Karpas-422 (cell line): ENCODE results near the gene JPH3. TPM values are rescaled to one million over a fixed set of nuclear protein-coding genes. Genes with fewer than 3 reads are reported as not detected.

Experiments used
- DNase-seq: peaks from one replicate; pipeline ENCODE4 v3.0.0-alpha.2; 2015
- H2AFZ ChIP-seq: fragments of 200-600 bp; sonication (generic); 2 replicates; pipeline ENCODE4 v1.6.1; 2014; ENCODE audit warnings: antibody characterized with exemption, low read length, mixed read lengths
- H3K27ac ChIP-seq: fragments of 200-600 bp; sonication (generic); 2 replicates; pipeline ENCODE4 v1.5.1; 2014; ENCODE audit warnings: mild to moderate bottlenecking, low read length, moderate library complexity
- H3K27me3 ChIP-seq: fragments of 200-600 bp; sonication (generic); 2 replicates; pipeline ENCODE4 v1.6.1; 2014; ENCODE audit warnings: low read length, mixed read lengths
- H3K36me3 ChIP-seq: fragments of 200-600 bp; sonication (generic); 2 replicates; pipeline ENCODE4 v1.6.1; 2014; ENCODE audit warnings: low read length, mixed read lengths; ENCODE audit not compliant: insufficient read depth
- H3K4me1 ChIP-seq: fragments of 200-600 bp; sonication (generic); 2 replicates; pipeline ENCODE4 v1.6.1; 2014; ENCODE audit warnings: mild to moderate bottlenecking, low read length, mixed read lengths
- H3K4me2 ChIP-seq: fragments of 200-600 bp; sonication (generic); 2 replicates; pipeline ENCODE4 v1.6.1; 2014; ENCODE audit warnings: low read length, low read depth, mild to moderate bottlenecking; ENCODE audit not compliant: poor library complexity, severe bottlenecking
- H3K4me3 ChIP-seq: fragments of 200-600 bp; sonication (generic); 2 replicates; pipeline ENCODE4 v1.5.1; 2014; ENCODE audit warnings: mild to moderate bottlenecking, antibody characterized with exemption, low read length, mixed read lengths
- H3K79me2 ChIP-seq: fragments of 200-600 bp; sonication (generic); 2 replicates; pipeline ENCODE4 v1.6.1; 2014; ENCODE audit warnings: mild to moderate bottlenecking, low read length, mixed read lengths
- H3K9ac ChIP-seq: fragments of 200-600 bp; sonication (generic); 2 replicates; pipeline ENCODE4 v1.6.0; 2014; ENCODE audit warnings: low read length
- H3K9me2 ChIP-seq: fragments of 200-600 bp; sonication (generic), shearing (Covaris generic); replicated peaks from 2 replicates; pipeline ENCODE4 v1.6.0; 2014; ENCODE audit warnings: mild to moderate bottlenecking, low read length, moderate library complexity; ENCODE audit not compliant: insufficient read depth
- H3K9me3 ChIP-seq: fragments of 300-700, 200-600 bp; sonication (generic); 2 replicates; pipeline ENCODE4 v1.6.1; 2014; ENCODE audit warnings: low read length, mixed read lengths
- H4K20me1 ChIP-seq: fragments of 200-600 bp; sonication (generic); 2 replicates; pipeline ENCODE4 v1.6.1; 2014; ENCODE audit warnings: mild to moderate bottlenecking, antibody characterized with exemption, low read length, low read depth; ENCODE audit not compliant: insufficient read depth
- total RNA-seq: library from RNA; depleted of rRNA; stranded (reverse); fragments of >200 nt; shearing (Covaris generic); gene quantifications from 2 replicates; pipeline ENCODE4 v1.2.3, GENCODE V29; 2014; ENCODE audit warnings: low replicate concordance

JPH3 gene
- total RNA-seq, 1 experiment from 2014 or later = not detected

DNA sequence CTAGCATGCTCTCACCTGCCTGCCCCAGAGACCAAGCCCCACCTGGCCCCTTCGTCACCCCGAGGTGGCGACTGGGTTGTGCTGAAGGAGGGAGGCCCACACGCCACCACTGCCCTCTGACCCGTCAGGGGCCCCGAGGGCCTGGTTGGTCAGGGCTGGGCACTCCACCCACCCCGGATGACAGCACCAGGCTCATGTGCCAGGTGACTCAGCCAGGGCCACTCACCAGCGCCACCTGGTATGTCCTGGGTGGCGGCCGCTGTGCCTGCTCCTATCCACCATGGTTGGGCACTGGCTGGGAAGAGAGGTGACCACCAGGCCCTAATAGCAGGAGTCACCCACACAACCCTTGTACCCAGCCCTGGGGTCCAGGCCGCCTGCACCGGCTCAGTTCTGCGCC lies 68.9 kb downstream of the JPH3 start:
- no peaks in the 10 kb centered on the region for H3K9me2 ChIP-seq
- no peaks in the 10 kb centered on the region for H3K36me3 ChIP-seq
- H3K9ac ChIP-seq = no peak overlapping the region
- peak overlapping the region; percentile 35 for H3K4me2 ChIP-seq
- no peak for DNase-seq
- no peak overlapping the region for H3K27ac ChIP-seq
- no peaks in the 10 kb centered on the region for H3K27me3 ChIP-seq
- H2AFZ ChIP-seq = no peak overlapping the region
- no peaks in the 10 kb centered on the region for H3K9me3 ChIP-seq
- H4K20me1 ChIP-seq = no peaks in the 10 kb centered on the region
- H3K4me3 ChIP-seq = no peak overlapping the region
- H3K4me1 ChIP-seq = peaks cover 13% of the 10 kb centered on the region
- no peaks in the 10 kb centered on the region for H3K79me2 ChIP-seq

GRCh38 chr16:87671715-87672270 lies 69.5 kb downstream of the JPH3 start:
- no peak for DNase-seq
- no peaks in the 10 kb centered on the region for H3K9me2 ChIP-seq
- H3K4me1 ChIP-seq = peaks cover 13% of the 10 kb centered on the region
- no peaks in the 10 kb centered on the region for H4K20me1 ChIP-seq
- no peak overlapping the region for H3K9ac ChIP-seq
- H3K4me3 ChIP-seq = no peak overlapping the region
- H2AFZ ChIP-seq = no peak overlapping the region
- no peak overlapping the region for H3K27ac ChIP-seq
- no peaks in the 10 kb centered on the region for H3K27me3 ChIP-seq
- no peaks in the 10 kb centered on the region for H3K9me3 ChIP-seq
- no peaks in the 10 kb centered on the region for H3K79me2 ChIP-seq
- no peaks in the 10 kb centered on the region for H3K36me3 ChIP-seq
- H3K4me2 ChIP-seq = peak overlapping the region; percentile 35

GRCh38 chr16:87674419-87674818 lies 72.1 kb downstream of the JPH3 start:
- peaks cover 13% of the 10 kb centered on the region for H3K4me1 ChIP-seq

GRCh38 chr16:87675111-87675719 lies 72.9 kb downstream of the JPH3 start:
- Histone ChIP-seq H3K9me2 (no peaks in the 10 kb centered on the region), H3K4me3 (no peak overlapping the region), H3K36me3 (no peaks in the 10 kb centered on the region), H3K27ac (no peak overlapping the region), H3K4me2 (no peak overlapping the region), H4K20me1 (no peaks in the 10 kb centered on the region), H2AFZ (no peak overlapping the region), H3K9me3 (no peaks in the 10 kb centered on the region), H3K9ac (no peak overlapping the region), H3K27me3 (no peaks in the 10 kb centered on the region), H3K79me2 (no peaks in the 10 kb centered on the region), H3K4me1 (peaks cover 13% of the 10 kb centered on the region)
- DNase-seq = no peak

More at GRCh38 chr16:87674419-87674818, 72.1 kb downstream of the JPH3 start:
- H4K20me1 ChIP-seq = no peaks in the 10 kb centered on the region
- H3K4me3 ChIP-seq = no peak overlapping the region
- no peaks in the 10 kb centered on the region for H3K79me2 ChIP-seq
- H2AFZ ChIP-seq = no peak overlapping the region
- DNase-seq = no peak
- no peaks in the 10 kb centered on the region for H3K9me2 ChIP-seq
- H3K36me3 ChIP-seq = no peaks in the 10 kb centered on the region
- H3K27me3 ChIP-seq = no peaks in the 10 kb centered on the region
- H3K27ac ChIP-seq = no peak overlapping the region
- no peak overlapping the region for H3K9ac ChIP-seq
- no peak overlapping the region for H3K4me2 ChIP-seq
- H3K9me3 ChIP-seq = no peaks in the 10 kb centered on the region

- Histone ChIP-seq H3K79me2 (no peaks in the 10 kb centered on the region), H3K36me3 (no peaks in the 10 kb centered on the region), H3K9me3 (no peaks in the 10 kb centered on the region), H3K4me3 (no peak overlapping the region), H2AFZ (no peak overlapping the region), H3K4me1 (no peaks in the 10 kb centered on the region), H3K9me2 (no peaks in the 10 kb centered on the region), H3K4me2 (no peak overlapping the region), H3K27me3 (no peaks in the 10 kb centered on the region), H3K27ac (no peak overlapping the region), H4K20me1 (no peaks in the 10 kb centered on the region), H3K9ac (no peak overlapping the region)
- no peak for DNase-seq
Measured at GRCh38 chr16:87677830-87678229, 75.5 kb downstream of the JPH3 start.

DNA sequence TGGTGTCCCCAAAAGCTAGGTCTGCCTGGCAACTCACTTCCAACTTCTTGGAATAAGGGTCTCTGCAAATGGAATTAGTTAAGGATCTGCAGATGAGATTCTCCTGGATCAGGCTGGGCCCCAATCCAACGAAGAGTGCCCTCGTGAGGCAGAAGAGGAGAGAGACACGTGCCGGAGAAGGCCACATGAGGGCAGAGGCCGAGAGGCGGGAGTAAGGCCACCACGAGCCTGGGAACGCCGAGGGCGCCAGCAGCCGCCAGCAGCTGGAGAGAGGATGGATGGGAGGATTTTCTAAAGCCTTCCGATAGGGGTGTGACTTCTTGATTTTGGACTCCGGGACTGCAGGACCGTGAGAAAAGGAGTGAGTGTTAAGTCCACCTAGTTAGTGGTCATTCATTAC lies 76.3 kb downstream of the JPH3 start:
- DNase-seq = no peak
- Histone ChIP-seq H3K36me3 (no peaks in the 10 kb centered on the region), H3K27me3 (no peaks in the 10 kb centered on the region), H2AFZ (no peak overlapping the region), H3K9me3 (no peaks in the 10 kb centered on the region), H3K4me2 (no peak overlapping the region), H3K79me2 (no peaks in the 10 kb centered on the region), H3K4me3 (no peak overlapping the region), H3K9me2 (no peaks in the 10 kb centered on the region), H3K27ac (no peak overlapping the region), H3K4me1 (no peaks in the 10 kb centered on the region), H4K20me1 (no peaks in the 10 kb centered on the region), H3K9ac (no peak overlapping the region)

DNA sequence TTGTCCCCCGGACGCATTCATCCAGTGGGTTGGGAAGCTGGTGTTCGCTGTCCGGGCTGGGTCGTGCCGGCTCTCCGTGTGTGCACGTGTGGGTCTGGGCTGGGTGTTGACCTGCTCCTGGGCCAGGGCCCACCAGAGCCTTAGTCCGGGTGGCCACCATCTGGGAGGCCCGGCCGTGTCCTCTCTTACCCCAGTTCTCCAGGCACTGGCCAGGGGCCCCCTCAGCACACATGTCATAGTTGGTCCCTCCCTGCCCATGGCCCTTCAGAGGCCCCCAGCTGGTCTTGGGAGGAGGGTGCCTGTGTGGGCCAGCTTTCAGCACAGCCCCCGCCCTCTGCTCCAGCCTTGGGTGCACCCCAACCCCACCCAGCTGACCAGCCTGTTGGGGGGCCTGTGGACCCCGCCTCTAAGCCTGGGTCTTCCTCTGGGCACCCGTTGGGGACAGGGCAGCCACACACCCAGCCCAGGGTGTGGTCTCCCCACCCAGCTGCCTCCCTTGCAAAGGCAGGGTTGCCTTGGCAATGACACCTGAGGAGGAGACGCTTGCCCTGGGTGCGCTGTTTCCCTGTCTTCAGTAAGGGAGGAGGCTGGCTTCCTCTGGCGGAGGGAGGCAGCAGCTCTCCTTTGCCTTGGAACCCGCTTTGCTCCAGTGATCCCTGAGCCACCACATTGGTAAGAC lies 77.4 kb downstream of the JPH3 start:
- Histone ChIP-seq H3K9ac (no peak overlapping the region), H3K4me3 (no peak overlapping the region), H3K4me1 (no peaks in the 10 kb centered on the region), H3K9me2 (no peaks in the 10 kb centered on the region), H3K27ac (no peak overlapping the region), H3K36me3 (no peaks in the 10 kb centered on the region), H4K20me1 (no peaks in the 10 kb centered on the region), H3K4me2 (no peak overlapping the region), H3K79me2 (no peaks in the 10 kb centered on the region), H3K9me3 (no peaks in the 10 kb centered on the region), H3K27me3 (no peaks in the 10 kb centered on the region), H2AFZ (no peak overlapping the region)
- no peak for DNase-seq

DNA sequence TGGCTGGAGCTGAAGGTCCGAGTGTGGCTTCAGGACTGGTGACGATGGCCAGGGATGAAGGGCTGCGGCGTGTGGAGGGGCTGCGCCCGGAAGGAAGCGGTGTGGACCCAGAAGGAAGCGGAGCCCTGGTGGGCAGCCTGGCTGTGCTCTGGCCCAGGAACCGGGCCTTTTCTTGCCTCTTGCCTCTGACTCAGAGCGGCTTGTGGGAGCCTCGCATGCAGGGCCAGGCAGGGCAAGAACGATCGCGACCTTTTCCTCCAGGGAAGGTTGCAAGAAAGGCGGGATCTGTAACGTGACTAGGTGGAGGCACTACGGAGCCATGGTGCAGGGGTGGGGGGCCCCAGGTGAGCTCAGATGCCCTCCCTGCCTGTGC lies 78.0 kb downstream of the JPH3 start:
- no peaks in the 10 kb centered on the region for H3K36me3 ChIP-seq
- no peaks in the 10 kb centered on the region for H3K4me1 ChIP-seq
- H3K4me2 ChIP-seq = no peak overlapping the region
- no peaks in the 10 kb centered on the region for H3K79me2 ChIP-seq
- H3K9me3 ChIP-seq = no peaks in the 10 kb centered on the region
- H3K9me2 ChIP-seq = no peaks in the 10 kb centered on the region
- DNase-seq = no peak
- no peak overlapping the region for H2AFZ ChIP-seq
- H3K9ac ChIP-seq = no peak overlapping the region
- no peak overlapping the region for H3K4me3 ChIP-seq
- no peaks in the 10 kb centered on the region for H4K20me1 ChIP-seq
- H3K27me3 ChIP-seq = no peaks in the 10 kb centered on the region
- no peak overlapping the region for H3K27ac ChIP-seq
